ENCODE results near the gene PRKCE. TPM values are rescaled to one million over a fixed set of nuclear protein-coding genes. Genes with fewer than 3 reads are reported as not detected.

Gene PRKCE
- total RNA-seq, 3 donors from 2014 or later (not counting 1 experiment from before 2014, with no cell fraction given), result 35.2 to 42.1 (median 38.6) TPM

DNA sequence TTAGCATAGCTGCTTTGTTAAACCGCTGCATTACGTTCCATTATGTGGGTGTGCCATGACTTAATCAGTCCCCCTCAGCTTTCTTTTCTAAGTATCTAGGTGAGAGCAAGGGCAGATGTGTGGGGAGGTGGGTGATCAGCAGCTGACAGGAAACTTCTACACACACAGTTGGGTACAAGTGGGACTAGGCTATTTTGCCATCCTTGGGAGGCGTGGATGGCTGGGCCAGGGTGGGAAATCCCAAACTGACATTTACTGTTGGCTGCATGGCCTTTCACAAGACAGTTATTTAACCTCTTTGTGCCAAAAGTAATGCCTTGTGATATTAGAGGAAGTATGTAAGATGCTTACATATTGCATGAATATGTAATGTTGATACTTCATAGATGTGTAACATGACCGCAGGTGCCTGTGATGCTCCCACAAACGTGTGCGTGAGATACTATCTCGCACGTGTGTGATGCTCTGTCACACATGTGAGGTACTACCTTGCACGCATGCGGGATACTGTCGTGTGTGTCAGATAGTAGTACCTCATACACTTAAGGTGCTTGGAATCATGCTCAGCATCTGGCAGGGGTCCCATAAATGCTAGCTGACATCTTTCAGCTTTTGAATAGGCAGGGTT lies 314.5 kb downstream of the PRKCE start:
- WGBS (ENCODE audit: insufficient coverage), result 88% methylated on average over 10 of the region's 11 CpGs
- H3K27me3 ChIP-seq (ENCODE audit: control insufficient read depth, insufficient read depth, low read length), result no peaks in the 10 kb centered on the region
- H3K36me3 Mint-ChIP-seq, result no peaks in the 10 kb centered on the region
- intact Hi-C loops (cut with micrococcal nuclease), result no loop called here
- no peaks in the 10 kb centered on the region for H3K27me3 Mint-ChIP-seq (ENCODE audit: low read depth in 2 of 2)
- no peaks in the 10 kb centered on the region for H3K4me1 ChIP-seq (ENCODE audit: control insufficient read depth, insufficient read depth, low read length)
- TF ChIP-seq, protein P1, sequence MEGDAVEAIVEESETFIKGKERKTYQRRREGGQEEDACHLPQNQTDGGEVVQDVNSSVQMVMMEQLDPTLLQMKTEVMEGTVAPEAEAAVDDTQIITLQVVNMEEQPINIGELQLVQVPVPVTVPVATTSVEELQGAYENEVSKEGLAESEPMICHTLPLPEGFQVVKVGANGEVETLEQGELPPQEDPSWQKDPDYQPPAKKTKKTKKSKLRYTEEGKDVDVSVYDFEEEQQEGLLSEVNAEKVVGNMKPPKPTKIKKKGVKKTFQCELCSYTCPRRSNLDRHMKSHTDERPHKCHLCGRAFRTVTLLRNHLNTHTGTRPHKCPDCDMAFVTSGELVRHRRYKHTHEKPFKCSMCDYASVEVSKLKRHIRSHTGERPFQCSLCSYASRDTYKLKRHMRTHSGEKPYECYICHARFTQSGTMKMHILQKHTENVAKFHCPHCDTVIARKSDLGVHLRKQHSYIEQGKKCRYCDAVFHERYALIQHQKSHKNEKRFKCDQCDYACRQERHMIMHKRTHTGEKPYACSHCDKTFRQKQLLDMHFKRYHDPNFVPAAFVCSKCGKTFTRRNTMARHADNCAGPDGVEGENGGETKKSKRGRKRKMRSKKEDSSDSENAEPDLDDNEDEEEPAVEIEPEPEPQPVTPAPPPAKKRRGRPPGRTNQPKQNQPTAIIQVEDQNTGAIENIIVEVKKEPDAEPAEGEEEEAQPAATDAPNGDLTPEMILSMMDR (IDR thresholded peaks at IDR 0.05), result no peak
- no peaks in the 10 kb centered on the region for H3K9me3 Mint-ChIP-seq
- no peak for DNase-seq
- no peak for ATAC-seq
- no peaks in the 10 kb centered on the region for H3K36me3 ChIP-seq (ENCODE audit: control insufficient read depth, insufficient read depth, low read length)
- peaks cover 12 to 13% of the 10 kb centered on the region in 2 donors for H3K4me1 Mint-ChIP-seq
- H3K4me3 ChIP-seq (ENCODE audit: low read length), result no peak overlapping the region
- H3K9me3 ChIP-seq (ENCODE audit: control insufficient read depth, insufficient read depth, low read length), result no peaks in the 10 kb centered on the region
- H3K4me3 Mint-ChIP-seq, result no peak overlapping the region
- no peak overlapping the region for H3K27ac ChIP-seq (ENCODE audit: low read length)
- H3K27ac Mint-ChIP-seq, result no peak overlapping the region

DNA sequence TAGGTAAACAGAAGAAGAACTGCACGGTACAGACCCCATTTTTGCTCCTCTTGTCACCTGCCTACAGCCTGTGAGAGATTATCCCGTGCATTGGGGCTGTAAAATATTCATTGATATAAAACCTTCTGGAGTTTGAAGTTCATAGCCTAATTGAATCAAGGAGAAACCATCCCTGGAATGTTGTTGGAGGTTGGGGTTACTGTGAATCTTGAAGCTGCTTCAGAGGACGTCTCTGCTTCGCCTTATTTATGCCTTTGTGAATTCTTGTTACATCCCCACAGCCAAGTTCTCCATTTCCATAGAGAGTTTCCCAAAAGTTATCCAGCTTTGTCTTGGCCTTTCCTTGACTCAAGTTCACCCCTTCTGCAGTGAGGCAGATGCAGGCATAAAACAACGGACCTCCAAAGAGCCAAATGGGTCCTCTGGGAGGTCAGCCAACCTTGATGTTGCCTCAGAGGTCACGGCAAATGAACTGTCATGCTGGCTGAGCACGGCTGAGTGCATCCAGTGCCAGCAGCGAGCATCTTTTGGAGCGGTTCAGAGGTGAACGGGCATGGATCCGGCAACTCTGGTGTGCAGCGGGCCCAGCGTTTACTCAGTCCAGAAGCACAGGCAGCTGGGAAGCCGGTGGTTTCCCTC lies 317.6 kb downstream of the PRKCE start:
- WGBS (ENCODE audit: insufficient coverage), result 94% methylated on average over 13 of the region's 14 CpGs
- DNase-seq (no peak), ATAC-seq (no peak)
- Histone ChIP-seq H3K4me3 (ENCODE audit: low read length) (no peak overlapping the region), H3K4me1 (ENCODE audit: control insufficient read depth, insufficient read depth, low read length) (no peaks in the 10 kb centered on the region), H3K36me3 (ENCODE audit: control insufficient read depth, insufficient read depth, low read length) (no peaks in the 10 kb centered on the region), H3K27ac (ENCODE audit: low read length) (no peak overlapping the region), H3K9me3 (ENCODE audit: control insufficient read depth, insufficient read depth, low read length) (no peaks in the 10 kb centered on the region), H3K27me3 (ENCODE audit: control insufficient read depth, insufficient read depth, low read length) (no peaks in the 10 kb centered on the region)
- intact Hi-C loops (cut with micrococcal nuclease), result no loop called here
- TF ChIP-seq, protein P1 (IDR thresholded peaks at IDR 0.05), result no peak
- H3K4me3 Mint-ChIP-seq, result no peak overlapping the region
- H3K27ac Mint-ChIP-seq, result no peak overlapping the region
- H3K36me3 Mint-ChIP-seq, result no peaks in the 10 kb centered on the region
- H3K9me3 Mint-ChIP-seq, result no peaks in the 10 kb centered on the region
- peaks cover 12 to 13% of the 10 kb centered on the region in 2 donors for H3K4me1 Mint-ChIP-seq
- H3K27me3 Mint-ChIP-seq (ENCODE audit: low read depth in 2 of 2), result no peaks in the 10 kb centered on the region

DNA sequence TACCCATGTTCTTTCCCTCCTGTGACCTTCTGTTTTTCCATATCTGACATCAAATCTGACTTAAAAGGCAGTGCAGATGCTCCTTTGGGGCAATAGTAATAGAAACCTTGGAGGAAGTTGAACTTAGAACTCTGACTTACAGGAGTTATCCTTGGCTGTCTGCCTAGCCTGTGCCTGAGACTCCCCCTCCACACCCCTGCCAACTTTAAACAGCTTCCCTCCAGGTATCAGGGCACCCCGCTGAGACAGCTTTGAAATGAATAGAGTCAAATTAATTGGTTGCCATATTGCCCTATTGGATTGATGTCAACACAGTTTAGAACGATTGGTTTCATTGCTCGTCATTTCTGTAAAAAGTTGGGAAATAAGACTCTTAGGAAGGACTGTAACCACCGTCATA lies 322.0 kb downstream of the PRKCE start:
- WGBS (ENCODE audit: insufficient coverage), result 97% methylated on average over 4 of the region's 4 CpGs
- Mint-ChIP-seq H3K4me1 (no peaks in the 10 kb centered on the region), H3K27ac (no peak overlapping the region), H3K4me3 (no peak overlapping the region), H3K27me3 (ENCODE audit: low read depth in 2 of 2) (no peaks in the 10 kb centered on the region), H3K36me3 (no peaks in the 10 kb centered on the region), H3K9me3 (no peaks in the 10 kb centered on the region)
- ATAC-seq, result no peak
- DNase-seq, result no peak
- Histone ChIP-seq H3K27ac (ENCODE audit: low read length) (no peak overlapping the region), H3K4me1 (ENCODE audit: control insufficient read depth, insufficient read depth, low read length) (no peaks in the 10 kb centered on the region), H3K9me3 (ENCODE audit: control insufficient read depth, insufficient read depth, low read length) (no peaks in the 10 kb centered on the region), H3K36me3 (ENCODE audit: control insufficient read depth, insufficient read depth, low read length) (no peaks in the 10 kb centered on the region), H3K27me3 (ENCODE audit: control insufficient read depth, insufficient read depth, low read length) (no peaks in the 10 kb centered on the region), H3K4me3 (ENCODE audit: low read length) (no peak overlapping the region)
- TF ChIP-seq, protein P1 (IDR thresholded peaks at IDR 0.05), result no peak
- intact Hi-C loops (cut with micrococcal nuclease), result no loop called here
